Measurements from ENCODE around the gene AKR1E2.
"Not testable (repeated sequence)": the region's sequence is repeated elsewhere in the genome, so short reads cannot be mapped to it uniquely, and the experiment has no call there.

AKR1E2 gene

GRCh38 chr10:4815646-4816180, 10.3 kb upstream of the AKR1E2 start:
- not testable (repeated sequence) for DNase-seq

GRCh38 chr10:4816966-4817365, 9.0 kb upstream of the AKR1E2 start:
- no peak for DNase-seq

GRCh38 chr10:4819067-4819466, 6.9 kb upstream of the AKR1E2 start:
- DNase-seq = no peak

GRCh38 chr10:4819707-4820106, 6.3 kb upstream of the AKR1E2 start:
- DNase-seq = no peak

- DNase-seq = no peak
Observed at GRCh38 chr10:4820804-4821401, 5.1 kb upstream of the AKR1E2 start.

- no peak for DNase-seq
Observed at GRCh38 chr10:4822208-4822607, 3.8 kb upstream of the AKR1E2 start.

- no peak for DNase-seq
Observed at GRCh38 chr10:4824791-4825310, 1.2 kb upstream of the AKR1E2 start.

- no peak for DNase-seq
Observed at GRCh38 chr10:4825456-4825867, 545 bp upstream of the AKR1E2 start.

GRCh38 chr10:4826792-4827324, 851 bp downstream of the AKR1E2 start:
- DNase-seq = no peak

GRCh38 chr10:4828005-4828404, 2.0 kb downstream of the AKR1E2 start:
- DNase-seq = no peak

GRCh38 chr10:4830551-4830950, 4.5 kb downstream of the AKR1E2 start:
- no peak for DNase-seq

- DNase-seq = no peak
Observed at GRCh38 chr10:4831091-4831490, 5.1 kb downstream of the AKR1E2 start.

GRCh38 chr10:4833286-4833685, 7.3 kb downstream of the AKR1E2 start:
- no peak for DNase-seq

- no peak for DNase-seq
Observed at GRCh38 chr10:4834898-4835405, 8.9 kb downstream of the AKR1E2 start.

- no peak for DNase-seq
Observed at GRCh38 chr10:4835494-4835918, 9.5 kb downstream of the AKR1E2 start.

- DNase-seq = no peak
Observed at GRCh38 chr10:4836416-4836969, 10.5 kb downstream of the AKR1E2 start.

GRCh38 chr10:4837551-4837950, 11.5 kb downstream of the AKR1E2 start:
- DNase-seq = no peak

- no peak for DNase-seq
Observed at GRCh38 chr10:4838743-4839142, 12.7 kb downstream of the AKR1E2 start.

GRCh38 chr10:4839353-4839752, 13.3 kb downstream of the AKR1E2 start:
- no peak for DNase-seq

GRCh38 chr10:4840151-4840550, 14.1 kb downstream of the AKR1E2 start:
- DNase-seq = no peak

- no peak for DNase-seq
Observed at GRCh38 chr10:4843525-4844180, 17.6 kb downstream of the AKR1E2 start.

GRCh38 chr10:4844864-4845263, 18.9 kb downstream of the AKR1E2 start:
- no peak for DNase-seq

GRCh38 chr10:4845766-4846165, 19.8 kb downstream of the AKR1E2 start:
- DNase-seq = no peak

- DNase-seq = no peak
Observed at GRCh38 chr10:4846775-4847174, 20.8 kb downstream of the AKR1E2 start.
